Activated CD4-positive, alpha-beta T cell treated with anti-CD3 and anti-CD28 coated beads for 24 hours (primary cell): ENCODE data around the gene PGAM1.
"Not testable (repeated sequence)": the region's sequence is repeated elsewhere in the genome, so short reads cannot be mapped to it uniquely, and the experiment has no call there.

Experiments
- DNase-seq, 2 donors: peaks; one replicate each; pipeline ENCODE4 v3.0.0-alpha.2; 2020; ENCODE audit warnings: low read depth in 2 of 2

PGAM1 gene

GRCh38 chr10:97407952-97408248 lies 18.1 kb upstream of the PGAM1 start:
- DNase-seq: no peak

- no peak for DNase-seq
Measured at GRCh38 chr10:97408496-97408992, 17.4 kb upstream of the PGAM1 start.

- DNase-seq: no peak
Measured at GRCh38 chr10:97411406-97411805, 14.6 kb upstream of the PGAM1 start.

GRCh38 chr10:97412891-97413304 lies 13.1 kb upstream of the PGAM1 start:
- DNase-seq: no peak

GRCh38 chr10:97416565-97416964 lies 9.4 kb upstream of the PGAM1 start:
- no peak for DNase-seq

- DNase-seq: not testable (repeated sequence)
Measured at GRCh38 chr10:97423757-97424098, 2.3 kb upstream of the PGAM1 start.

GRCh38 chr10:97426776-97427570 lies 982 bp downstream of the PGAM1 start:
- DNase-seq: no peak

GRCh38 chr10:97427571-97428179 lies 1.7 kb downstream of the PGAM1 start:
- no peak for DNase-seq

GRCh38 chr10:97428572-97428981 lies 2.6 kb downstream of the PGAM1 start:
- no peak for DNase-seq

GRCh38 chr10:97434055-97434454 lies 8.1 kb downstream of the PGAM1 start:
- DNase-seq: no peak

- DNase-seq: no peak
Measured at GRCh38 chr10:97434557-97434956, 8.6 kb downstream of the PGAM1 start.

GRCh38 chr10:97435211-97435610 lies 9.2 kb downstream of the PGAM1 start:
- no peak for DNase-seq

- no peak for DNase-seq
Measured at GRCh38 chr10:97442277-97442676, 16.3 kb downstream of the PGAM1 start.

- DNase-seq: no peak
Measured at GRCh38 chr10:97444212-97444611, 18.2 kb downstream of the PGAM1 start.

GRCh38 chr10:97445357-97445721 lies 19.3 kb downstream of the PGAM1 start:
- no peak for DNase-seq

- DNase-seq: peak; percentile 86 to 87
Measured at GRCh38 chr10:97445722-97446639, 20.0 kb downstream of the PGAM1 start, which contains the start of the genes EXOSC1 and ZDHHC16. Gene EXOSC1, minus strand, starts transcription at chr10:97446006. Its CDS starts 21 bp downstream, at chr10:97445985. Gene ZDHHC16, plus strand, starts transcription at chr10:97446175. Its CDS starts 5,501 bp downstream, at chr10:97451676.

- no peak for DNase-seq
Measured at GRCh38 chr10:97450828-97451227, 24.8 kb downstream of the PGAM1 start.

GRCh38 chr10:97451605-97452004 lies 25.6 kb downstream of the PGAM1 start:
- DNase-seq: no peak

GRCh38 chr10:97452352-97452751 lies 26.4 kb downstream of the PGAM1 start:
- no peak for DNase-seq

- DNase-seq: peak in 1 of 2 donors; percentile 30
Measured at GRCh38 chr10:97454330-97455036, 28.5 kb downstream of the PGAM1 start.

GRCh38 chr10:97456034-97456685 lies 30.2 kb downstream of the PGAM1 start:
- no peak for DNase-seq
